ENCODE data around the gene MALL.
"Not testable (repeated sequence)": the region's sequence is repeated elsewhere in the genome, so short reads cannot be mapped to it uniquely, and the experiment has no call there.

Gene MALL

DNA sequence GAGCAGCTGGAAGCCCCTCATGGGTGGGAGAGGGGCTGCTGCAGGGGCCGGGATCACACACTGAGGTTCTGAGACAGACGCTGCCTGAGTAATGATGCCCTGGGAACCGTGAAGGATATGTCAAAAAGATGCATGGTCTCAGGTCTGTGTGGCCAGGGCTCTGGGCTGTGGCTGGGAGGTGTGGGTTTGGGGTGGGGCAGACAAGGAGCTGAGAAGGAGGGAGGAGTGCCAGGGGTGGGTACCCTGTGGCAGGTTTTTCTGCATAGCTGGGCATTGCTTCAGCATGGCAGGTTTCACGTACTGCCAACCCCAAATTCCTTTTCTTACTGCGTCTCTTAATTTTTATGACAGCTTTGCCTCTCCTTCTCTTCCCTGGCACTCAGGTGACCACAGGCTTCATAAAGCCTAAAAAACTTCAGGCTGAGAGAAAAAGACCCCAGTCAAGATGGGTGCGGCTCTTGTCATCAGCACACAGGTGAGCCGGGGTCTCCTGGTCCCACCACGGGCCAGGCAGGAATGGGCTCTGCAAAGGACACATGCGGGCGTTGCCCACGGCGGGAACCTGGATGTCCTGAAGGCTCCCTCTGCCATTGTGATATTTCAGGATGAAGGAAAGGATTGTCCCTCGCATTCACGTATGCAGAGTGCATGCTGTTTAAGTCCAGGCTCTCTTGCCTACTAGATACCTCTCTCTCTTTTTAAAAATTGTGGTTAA lies 18.0 kb downstream of the MALL start:
- Histone ChIP-seq H3K4me3 (ENCODE audit: low read depth, low read length) (no peak overlapping the region), H3K27me3 (replicated peaks) (no peaks in the 10 kb centered on the region), H3K27ac (no peak overlapping the region), H3K36me3 (replicated peaks) (no peaks in the 10 kb centered on the region)
- in situ Hi-C loops (cut with HindIII; ENCODE audit: low pct_ligation_motif_present, low sequenced_read_pairs) = no loop called here
- no peak for DNase-seq
- TF ChIP-seq, protein P1, sequence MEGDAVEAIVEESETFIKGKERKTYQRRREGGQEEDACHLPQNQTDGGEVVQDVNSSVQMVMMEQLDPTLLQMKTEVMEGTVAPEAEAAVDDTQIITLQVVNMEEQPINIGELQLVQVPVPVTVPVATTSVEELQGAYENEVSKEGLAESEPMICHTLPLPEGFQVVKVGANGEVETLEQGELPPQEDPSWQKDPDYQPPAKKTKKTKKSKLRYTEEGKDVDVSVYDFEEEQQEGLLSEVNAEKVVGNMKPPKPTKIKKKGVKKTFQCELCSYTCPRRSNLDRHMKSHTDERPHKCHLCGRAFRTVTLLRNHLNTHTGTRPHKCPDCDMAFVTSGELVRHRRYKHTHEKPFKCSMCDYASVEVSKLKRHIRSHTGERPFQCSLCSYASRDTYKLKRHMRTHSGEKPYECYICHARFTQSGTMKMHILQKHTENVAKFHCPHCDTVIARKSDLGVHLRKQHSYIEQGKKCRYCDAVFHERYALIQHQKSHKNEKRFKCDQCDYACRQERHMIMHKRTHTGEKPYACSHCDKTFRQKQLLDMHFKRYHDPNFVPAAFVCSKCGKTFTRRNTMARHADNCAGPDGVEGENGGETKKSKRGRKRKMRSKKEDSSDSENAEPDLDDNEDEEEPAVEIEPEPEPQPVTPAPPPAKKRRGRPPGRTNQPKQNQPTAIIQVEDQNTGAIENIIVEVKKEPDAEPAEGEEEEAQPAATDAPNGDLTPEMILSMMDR (IDR thresholded peaks at IDR 0.05; ENCODE audit: low read depth, low read length, missing control alignments) = no peak

DNA sequence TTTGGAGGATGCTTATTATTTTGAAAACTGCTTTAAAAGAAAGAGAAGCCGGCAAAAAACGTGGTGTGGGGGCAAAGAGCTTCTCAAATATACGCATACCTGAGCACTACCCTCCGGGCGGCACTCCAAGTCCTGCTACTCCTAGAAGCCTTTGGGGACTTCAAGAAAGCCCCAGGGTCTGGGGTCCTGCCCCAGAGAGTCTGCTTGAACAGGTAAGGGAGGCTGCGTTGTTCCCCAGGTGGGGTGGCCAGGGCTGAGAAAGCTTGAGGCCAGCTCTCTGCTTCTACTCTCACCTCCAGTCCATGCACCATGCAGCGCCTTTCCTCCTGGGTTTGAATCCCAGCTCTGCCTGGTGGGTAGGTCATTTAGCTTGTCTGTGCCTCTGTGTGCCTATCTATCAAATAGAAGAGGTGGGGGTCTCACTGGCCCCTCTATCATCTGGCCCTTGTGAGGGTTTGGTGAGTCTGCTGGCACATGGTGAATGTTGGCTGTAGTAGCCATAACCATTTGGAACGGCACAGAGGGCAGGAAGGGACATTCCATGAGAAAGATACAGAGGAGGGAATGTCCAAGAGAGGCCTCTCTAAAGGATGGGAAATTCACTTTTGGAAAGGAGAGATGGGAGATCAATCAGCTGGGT lies 19.5 kb downstream of the MALL start:
- in situ Hi-C loops (cut with HindIII; ENCODE audit: low pct_ligation_motif_present, low sequenced_read_pairs) = no loop called here
- Histone ChIP-seq H3K27ac (no peak overlapping the region), H3K27me3 (replicated peaks) (no peaks in the 10 kb centered on the region), H3K36me3 (replicated peaks) (no peaks in the 10 kb centered on the region), H3K4me3 (ENCODE audit: low read depth, low read length) (no peak overlapping the region)
- DNase-seq = no peak
- TF ChIP-seq, protein P1 (IDR thresholded peaks at IDR 0.05; ENCODE audit: low read depth, low read length, missing control alignments) = no peak

DNA sequence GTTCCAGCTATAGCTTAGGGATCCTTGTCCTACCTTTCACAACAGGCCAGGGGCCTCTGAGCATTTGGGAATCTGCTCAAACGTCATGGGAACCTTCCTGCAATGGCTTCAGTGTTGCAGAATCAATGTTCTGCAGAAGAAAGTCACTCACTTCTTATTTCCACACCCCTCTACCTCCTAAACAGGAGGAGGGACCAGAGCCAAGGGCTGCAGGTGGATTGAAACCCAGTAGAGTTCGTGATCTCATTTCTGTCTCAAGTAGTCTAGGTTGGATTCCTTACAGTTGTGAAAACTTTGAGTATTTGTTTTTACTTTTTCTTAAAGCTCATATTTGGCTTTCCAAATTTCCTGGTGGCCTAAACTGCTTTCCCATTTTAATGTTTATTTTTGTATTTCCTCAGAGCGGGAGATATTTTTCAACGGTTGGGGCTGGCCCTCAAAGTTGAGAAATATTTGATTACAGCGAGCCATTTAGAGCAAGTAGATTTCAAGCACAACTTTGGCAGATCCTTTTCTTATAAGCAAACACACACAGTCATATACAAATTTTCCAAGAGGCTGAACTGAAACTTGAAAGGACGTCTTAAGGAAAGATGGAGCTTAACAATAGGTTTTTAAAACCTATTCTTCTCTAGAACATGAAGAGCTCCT lies 20.6 kb downstream of the MALL start:
- H3K27ac ChIP-seq; H3K27me3 ChIP-seq (replicated peaks); in situ Hi-C loops (cut with HindIII; ENCODE audit: low pct_ligation_motif_present, low sequenced_read_pairs); H3K36me3 ChIP-seq (replicated peaks); DNase-seq; H3K4me3 ChIP-seq (ENCODE audit: low read depth, low read length): not testable (repeated sequence)

DNA sequence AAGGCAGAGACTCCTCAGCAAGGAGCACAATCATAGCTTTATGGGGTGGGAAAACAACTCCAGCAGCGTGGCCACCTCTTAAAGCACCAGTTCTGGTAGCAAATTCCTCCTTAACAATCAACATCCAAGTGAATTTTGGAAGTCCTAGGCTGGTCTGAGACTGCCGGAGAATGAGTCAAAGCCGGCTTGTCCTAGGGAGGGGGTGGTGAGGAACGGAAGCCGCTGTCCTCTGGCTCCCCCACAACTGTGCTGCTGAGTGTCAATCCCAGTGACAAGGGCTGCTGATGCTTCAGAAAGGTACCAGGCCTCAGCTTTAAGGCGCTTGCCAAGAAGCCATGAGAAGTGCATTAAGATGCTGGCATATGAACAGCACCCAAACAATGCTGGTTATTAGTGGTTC lies 21.7 kb downstream of the MALL start:
- H3K27ac ChIP-seq; in situ Hi-C loops (cut with HindIII; ENCODE audit: low pct_ligation_motif_present, low sequenced_read_pairs); H3K27me3 ChIP-seq (replicated peaks); H3K4me3 ChIP-seq (ENCODE audit: low read depth, low read length); H3K36me3 ChIP-seq (replicated peaks); DNase-seq: not testable (repeated sequence)

DNA sequence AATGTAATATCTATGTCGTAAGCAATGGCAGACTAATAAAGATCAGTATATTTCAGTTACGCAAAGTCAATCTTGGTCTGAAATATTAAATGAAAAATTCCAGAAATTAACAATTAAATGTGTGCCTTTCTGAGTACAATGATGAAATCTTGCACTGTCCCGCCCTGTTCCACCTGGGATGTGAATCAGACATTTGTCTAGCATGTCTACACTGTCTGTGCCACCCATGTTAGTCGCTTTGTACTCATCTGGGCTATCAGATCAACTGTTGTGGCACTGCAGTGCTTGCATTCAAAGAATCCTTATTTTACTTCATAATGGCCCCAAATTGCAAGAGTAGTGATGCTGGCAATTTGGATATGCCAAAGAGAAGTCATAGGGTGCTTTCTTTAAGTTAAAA lies 25.5 kb downstream of the MALL start:
- H3K4me3 ChIP-seq (ENCODE audit: low read depth, low read length); DNase-seq; in situ Hi-C loops (cut with HindIII; ENCODE audit: low pct_ligation_motif_present, low sequenced_read_pairs); H3K27me3 ChIP-seq (replicated peaks); H3K27ac ChIP-seq; H3K36me3 ChIP-seq (replicated peaks): not testable (repeated sequence)

DNA sequence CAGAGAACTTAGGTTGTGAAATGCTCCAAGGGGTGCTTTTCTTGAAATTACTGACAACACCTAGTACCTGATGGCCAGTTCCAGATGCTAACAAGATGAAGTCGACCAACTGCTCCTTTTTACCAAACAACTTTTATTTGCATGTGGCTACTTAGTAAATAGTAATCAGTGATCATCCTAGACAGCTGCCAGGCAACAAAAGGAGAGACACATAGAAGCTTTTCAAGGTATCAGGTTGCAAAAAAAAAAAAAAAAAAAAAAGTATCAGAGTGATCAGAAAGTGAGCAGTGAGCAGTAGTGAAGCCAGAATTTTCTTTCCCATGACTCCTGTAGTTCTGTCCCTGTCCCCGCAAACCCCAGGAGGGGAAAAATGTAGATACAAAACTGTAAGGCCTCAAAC lies 31.9 kb downstream of the MALL start:
- H3K27ac ChIP-seq; in situ Hi-C loops (cut with HindIII; ENCODE audit: low pct_ligation_motif_present, low sequenced_read_pairs); H3K27me3 ChIP-seq (replicated peaks); DNase-seq; H3K36me3 ChIP-seq (replicated peaks); H3K4me3 ChIP-seq (ENCODE audit: low read depth, low read length): not testable (repeated sequence)

DNA sequence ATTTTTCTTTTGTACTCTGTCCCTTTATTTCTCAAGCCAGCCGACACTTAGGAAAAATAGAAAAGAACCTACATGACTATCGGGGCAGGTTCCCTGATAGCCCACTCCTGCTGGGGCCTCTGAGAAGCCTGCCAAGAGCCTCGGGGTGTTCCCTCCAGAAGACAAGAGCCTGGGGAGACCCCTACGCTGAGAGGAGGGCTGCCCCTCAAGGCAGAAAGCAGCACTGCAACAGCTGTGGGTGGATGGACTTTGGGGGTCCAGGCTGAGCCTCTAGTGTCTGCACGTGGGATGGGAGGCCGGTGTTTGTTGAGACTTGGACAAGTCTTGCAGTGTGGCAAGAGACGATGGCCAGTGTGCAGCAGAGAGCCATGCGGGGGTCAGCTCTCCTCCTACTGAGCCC lies 32.5 kb downstream of the MALL start:
- DNase-seq; H3K27me3 ChIP-seq (replicated peaks); H3K4me3 ChIP-seq (ENCODE audit: low read depth, low read length); H3K36me3 ChIP-seq (replicated peaks); in situ Hi-C loops (cut with HindIII; ENCODE audit: low pct_ligation_motif_present, low sequenced_read_pairs); H3K27ac ChIP-seq: not testable (repeated sequence)

DNA sequence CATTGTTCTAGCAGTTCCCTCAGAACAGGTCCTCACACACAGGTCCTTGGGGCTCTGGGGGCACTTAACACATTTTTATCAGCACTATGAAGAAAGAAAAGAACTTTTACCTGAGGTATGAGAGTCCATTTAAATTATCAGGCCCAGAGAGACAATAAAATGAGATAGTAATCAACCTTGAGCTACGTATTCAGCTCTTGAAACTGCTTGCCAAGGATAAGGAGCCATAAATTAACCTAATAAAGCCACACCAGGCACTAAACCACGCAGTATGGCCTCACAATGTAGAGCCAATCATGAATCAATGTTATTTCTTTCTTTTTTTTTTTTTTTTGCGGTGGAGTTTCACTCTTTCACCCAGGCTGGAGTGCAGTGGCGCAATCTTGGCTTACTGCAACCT lies 37.5 kb downstream of the MALL start:
- in situ Hi-C loops (cut with HindIII; ENCODE audit: low pct_ligation_motif_present, low sequenced_read_pairs); H3K27ac ChIP-seq; H3K36me3 ChIP-seq (replicated peaks); DNase-seq; H3K27me3 ChIP-seq (replicated peaks); H3K4me3 ChIP-seq (ENCODE audit: low read depth, low read length): not testable (repeated sequence)

DNA sequence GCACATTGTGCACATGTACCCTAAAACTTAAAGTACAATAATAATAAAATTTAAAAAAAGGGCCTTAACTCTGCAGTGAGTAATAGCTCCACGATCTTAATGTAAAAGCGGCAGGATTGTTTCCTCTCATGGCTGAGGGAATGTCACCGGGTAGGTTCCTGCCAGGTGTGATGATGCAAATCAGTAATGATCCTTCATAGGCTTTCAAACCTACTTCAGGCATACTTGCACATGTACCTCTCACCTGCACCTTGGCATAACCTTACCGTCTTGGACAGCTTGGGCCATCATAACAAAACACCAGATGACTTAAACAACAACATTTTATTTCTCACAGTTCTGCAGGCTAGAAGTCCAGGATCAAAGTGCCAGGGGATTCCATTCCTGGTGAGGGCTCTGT lies 39.7 kb downstream of the MALL start:
- H3K4me3 ChIP-seq (ENCODE audit: low read depth, low read length); H3K27ac ChIP-seq; H3K27me3 ChIP-seq (replicated peaks); DNase-seq; H3K36me3 ChIP-seq (replicated peaks); in situ Hi-C loops (cut with HindIII; ENCODE audit: low pct_ligation_motif_present, low sequenced_read_pairs): not testable (repeated sequence)

DNA sequence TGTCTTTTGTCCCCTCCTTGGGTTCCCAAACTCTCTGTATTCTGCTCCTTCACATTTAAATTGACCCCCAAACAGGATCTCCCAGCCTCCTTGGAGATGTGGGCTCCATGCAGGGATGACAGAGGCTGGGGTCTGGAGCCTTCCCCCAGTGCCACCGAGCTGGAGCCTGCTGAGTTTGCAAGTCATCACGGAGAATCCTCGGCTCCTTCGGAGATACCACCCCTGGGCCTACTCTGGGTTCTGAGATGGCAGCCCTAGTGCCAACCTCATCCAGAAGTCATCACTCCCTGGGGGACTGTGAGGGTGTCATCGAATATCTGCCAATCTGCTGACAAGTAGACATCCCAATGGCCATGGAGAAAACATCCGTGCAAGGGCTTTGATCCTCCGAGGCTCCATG lies 45.8 kb downstream of the MALL start:
- H3K27ac ChIP-seq; in situ Hi-C loops (cut with HindIII; ENCODE audit: low pct_ligation_motif_present, low sequenced_read_pairs); H3K36me3 ChIP-seq (replicated peaks); DNase-seq; H3K4me3 ChIP-seq (ENCODE audit: low read depth, low read length); H3K27me3 ChIP-seq (replicated peaks): not testable (repeated sequence)

DNA sequence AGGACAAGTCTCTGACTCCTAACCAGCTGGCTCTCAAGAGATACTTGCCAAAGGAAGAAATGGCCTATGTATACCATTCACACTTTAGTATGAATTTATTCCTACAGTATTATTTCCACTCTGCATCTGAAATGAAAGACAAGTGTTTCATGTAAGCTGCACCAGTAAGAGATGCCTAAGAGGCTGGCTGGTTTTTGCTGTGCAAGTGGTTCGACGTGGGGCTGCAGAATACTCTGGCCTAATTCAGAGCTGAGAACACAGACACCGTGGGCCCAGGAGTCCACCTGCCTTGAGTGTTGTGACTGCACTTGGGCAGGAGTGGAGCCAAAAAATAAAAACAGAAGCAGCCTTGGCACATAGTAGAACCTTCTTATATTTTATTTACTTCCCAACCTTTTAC lies 47.5 kb downstream of the MALL start:
- H3K4me3 ChIP-seq (ENCODE audit: low read depth, low read length); H3K27me3 ChIP-seq (replicated peaks); in situ Hi-C loops (cut with HindIII; ENCODE audit: low pct_ligation_motif_present, low sequenced_read_pairs); H3K27ac ChIP-seq; H3K36me3 ChIP-seq (replicated peaks); DNase-seq: not testable (repeated sequence)

DNA sequence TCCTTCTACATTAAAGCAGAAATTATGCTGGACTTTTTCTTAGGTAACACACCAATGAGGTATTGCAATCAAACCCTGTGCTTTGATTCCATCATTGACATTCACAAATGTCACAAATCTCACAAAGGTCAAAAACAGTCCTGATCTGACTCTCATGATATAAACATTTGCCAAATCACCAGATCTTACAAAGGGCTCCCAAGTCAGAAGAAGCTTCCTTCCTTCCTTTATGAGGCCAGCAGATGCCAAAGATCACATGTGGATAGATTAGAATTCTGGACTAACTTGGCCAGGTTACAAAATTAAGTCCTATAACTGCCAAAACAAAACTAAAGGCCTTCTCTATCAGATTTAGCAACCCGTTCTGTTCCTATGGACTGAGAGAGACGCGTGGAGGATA lies 53.3 kb downstream of the MALL start:
- H3K27ac ChIP-seq; DNase-seq; H3K4me3 ChIP-seq (ENCODE audit: low read depth, low read length); in situ Hi-C loops (cut with HindIII; ENCODE audit: low pct_ligation_motif_present, low sequenced_read_pairs); H3K27me3 ChIP-seq (replicated peaks); H3K36me3 ChIP-seq (replicated peaks): not testable (repeated sequence)
